OCI-LY7 (cell line): ENCODE measurements around the gene AXIN1. TPM values are rescaled to one million over a fixed set of nuclear protein-coding genes. Genes with fewer than 3 reads are reported as not detected.
"Not testable (repeated sequence)": the region's sequence is repeated elsewhere in the genome, so short reads cannot be mapped to it uniquely, and the experiment has no call there.

Source experiments
- BruUV-seq: library from RNA; stranded (reverse); fragments of 400-500 nt; replicated peaks from 2 replicates; lab custom pipeline; 2021; lab: Mats Ljungman, UMichigan
- CTCF ChIA-PET: fragments of 300-600 bp; sonication (Branson Sonifier 250); formaldehyde crosslinking; loops from one replicate; lab custom pipeline; 2022; ENCODE audit warnings: antibody characterized with exemption; ENCODE audit not compliant: unreplicated experiment; lab: Charles Lee
- POLR2A ChIA-PET: fragments of 300-600 bp; sonication (Branson Sonifier 250); formaldehyde crosslinking; loops from one replicate; lab custom pipeline; 2022; ENCODE audit warnings: antibody characterized with exemption; lab: Charles Lee
- DNase-seq: peaks from one replicate; pipeline ENCODE4 v3.0.0-alpha.2; 2015; ENCODE audit warnings: low spot score
- H2AFZ ChIP-seq: fragments of 200-600 bp; sonication (generic), shearing (Covaris generic); 2 replicates; pipeline ENCODE4 v1.6.1; 2014; ENCODE audit warnings: mild to moderate bottlenecking, antibody characterized with exemption, low read length, moderate library complexity
- H3K27ac ChIP-seq: fragments of 200-600 bp; sonication (generic); 2 replicates; pipeline ENCODE4 v1.5.1; 2014; ENCODE audit warnings: mixed run types, low read depth, mild to moderate bottlenecking, moderate library complexity, low read length, inconsistent platforms; ENCODE audit not compliant: poor library complexity, severe bottlenecking
- H3K36me3 ChIP-seq: fragments of 200-600 bp; sonication (generic); 2 replicates; pipeline ENCODE4 v1.6.1; 2014; ENCODE audit warnings: mild to moderate bottlenecking, antibody characterized with exemption, low read length, moderate library complexity, mixed read lengths; ENCODE audit not compliant: insufficient read depth
- H3K4me1 ChIP-seq: fragments of 200-600 bp; sonication (generic); 2 replicates; pipeline ENCODE4 v1.5.1; 2014; ENCODE audit warnings: mild to moderate bottlenecking, low read length; ENCODE audit not compliant: insufficient read depth, poor library complexity, severe bottlenecking
- H3K4me2 ChIP-seq: fragments of 200-600 bp; sonication (generic); 2 replicates; pipeline ENCODE4 v1.6.1; 2014; ENCODE audit warnings: mild to moderate bottlenecking, low read length
- H3K4me3 ChIP-seq: fragments of 200-600 bp; sonication (generic); 2 replicates; pipeline ENCODE4 v1.5.1; 2014; ENCODE audit warnings: mild to moderate bottlenecking, low read depth, low read length; ENCODE audit not compliant: poor library complexity, severe bottlenecking
- H3K79me2 ChIP-seq: fragments of 200-600 bp; sonication (generic); 2 replicates; pipeline ENCODE4 v1.6.1; 2016; ENCODE audit warnings: low read depth, mild to moderate bottlenecking, low read length, moderate library complexity, mixed read lengths; ENCODE audit not compliant: insufficient read depth
- H3K9me2 ChIP-seq: fragments of 200-600 bp; sonication (generic); 2 replicates; pipeline ENCODE4 v1.6.1; 2016; ENCODE audit warnings: mild to moderate bottlenecking, low read length, mixed read lengths; ENCODE audit not compliant: insufficient read depth
- H3K9me3 ChIP-seq: fragments of 200-600 bp; sonication (generic); 2 replicates; pipeline ENCODE4 v1.6.1; 2014; ENCODE audit warnings: mild to moderate bottlenecking, mixed run types, low read length, mixed read lengths
- H4K20me1 ChIP-seq: fragments of 200-600 bp; sonication (generic); 2 replicates; pipeline ENCODE4 v1.6.1; 2014; ENCODE audit warnings: mild to moderate bottlenecking, antibody characterized with exemption, low read length, moderate library complexity, mixed read lengths; ENCODE audit not compliant: insufficient read depth
- CTCF ChIP-seq: fragments of 200-600 bp; sonication (generic); conservative IDR thresholded peaks from 2 replicates; pipeline ENCODE4 v1.5.1; 2014; ENCODE audit warnings: mild to moderate bottlenecking, antibody characterized with exemption, low read length, moderate library complexity, mixed read lengths
- EZH2phosphoT487 ChIP-seq: fragments of 200-600 bp; sonication (generic); IDR thresholded peaks from 2 replicates; pipeline ENCODE4 v1.6.1; 2018; ENCODE audit warnings: low read depth, borderline replicate concordance, mild to moderate bottlenecking, mixed run types, antibody characterized with exemption, low read length, moderate library complexity, mixed read lengths
- intact Hi-C: fragments of 100-400 bp; cut with micrococcal nuclease; formaldehyde crosslinking; loops from one replicate; pipeline ENCODE4 v1.10.0; 2022; ENCODE audit not compliant: unreplicated experiment
- total RNA-seq, 2 experiments: library from RNA; depleted of rRNA in 1 of 2; stranded (reverse); fragments of >200 nt in 1 of 2; shearing (Covaris generic) in 1 of 2; gene quantifications; 2 replicates each; pipeline ENCODE4 v1.2.3, GENCODE V29; 2014 to 2022

Gene AXIN1
- total RNA-seq, 2 experiments from 2014 or later = 29.0 to 30.3 TPM

- CTCF ChIA-PET = no interaction called here
Observed at GRCh38 chr16:259814-260253, 92.7 kb downstream of the AXIN1 start.

GRCh38 chr16:259226-259625, 93.3 kb downstream of the AXIN1 start:
- Histone ChIP-seq H2AFZ (no peak overlapping the region), H3K79me2 (no peaks in the 10 kb centered on the region), H3K36me3 (no peaks in the 10 kb centered on the region), H3K9me3 (no peaks in the 10 kb centered on the region), H3K4me3 (no peak overlapping the region), H4K20me1 (no peaks in the 10 kb centered on the region), H3K4me2 (no peak overlapping the region), H3K9me2 (no peaks in the 10 kb centered on the region), H3K27ac (no peak overlapping the region), H3K4me1 (no peaks in the 10 kb centered on the region)
- no TSS peak for BruUV-seq
- intact Hi-C loops = no loop called here
- CTCF ChIA-PET = no interaction called here
- POLR2A ChIA-PET = no interaction called here
- no peak for TF ChIP-seq EZH2phosphoT487
- TF ChIP-seq CTCF = no peak
- no peak for DNase-seq

More at GRCh38 chr16:259814-260253, 92.7 kb downstream of the AXIN1 start:
- no peaks in the 10 kb centered on the region for H3K79me2 ChIP-seq
- intact Hi-C loops = no loop called here
- TF ChIP-seq EZH2phosphoT487 (no peak), CTCF (no peak)
- POLR2A ChIA-PET = no interaction called here
- H3K4me2 ChIP-seq = no peak overlapping the region
- BruUV-seq = no TSS peak
- no peaks in the 10 kb centered on the region for H3K36me3 ChIP-seq
- H4K20me1 ChIP-seq = no peaks in the 10 kb centered on the region
- no peaks in the 10 kb centered on the region for H3K4me1 ChIP-seq
- no peak overlapping the region for H2AFZ ChIP-seq
- H3K9me3 ChIP-seq = no peaks in the 10 kb centered on the region
- no peaks in the 10 kb centered on the region for H3K9me2 ChIP-seq
- no peak overlapping the region for H3K27ac ChIP-seq
- H3K4me3 ChIP-seq = no peak overlapping the region
- no peak for DNase-seq

- H3K4me1 ChIP-seq, intact Hi-C loops, CTCF ChIA-PET: not testable (repeated sequence)
Observed at GRCh38 chr16:258091-258490, 94.4 kb downstream of the AXIN1 start.

More at GRCh38 chr16:258091-258490, 94.4 kb downstream of the AXIN1 start:
- H3K9me3 ChIP-seq, DNase-seq, H3K79me2 ChIP-seq, BruUV-seq, H3K9me2 ChIP-seq, H3K4me3 ChIP-seq, H3K27ac ChIP-seq, H2AFZ ChIP-seq, H3K36me3 ChIP-seq, H3K4me2 ChIP-seq, H4K20me1 ChIP-seq, POLR2A ChIA-PET: not testable (repeated sequence)
